Activated B cell treated with CpG ODN at 0.5 μM for 24 hours (primary cell): ENCODE results near the gene JPH3. TPM values are rescaled to one million over a fixed set of nuclear protein-coding genes. Genes with fewer than 3 reads are reported as not detected.

Experiments used
- ATAC-seq: fragments of 200-7000 bp; cut with Tn5 transposase; one replicate; pipeline ENCODE4 v1.10.0; 2021; ENCODE audit warnings: low read depth, mild to moderate bottlenecking, moderate library complexity
- CTCF ChIA-PET: fragments of 350-600 bp; sonication (Branson Sonifier 250); formaldehyde crosslinking; loops from one replicate; lab custom pipeline; 2021; ENCODE audit warnings: antibody characterized with exemption; lab: Charles Lee
- POLR2A ChIA-PET: fragments of 350-600 bp; sonication (Branson Sonifier 250); formaldehyde crosslinking; loops from one replicate; lab custom pipeline; 2021; ENCODE audit warnings: antibody characterized with exemption; lab: Charles Lee
- DNase-seq: peaks from one replicate; pipeline ENCODE4 v3.0.0; 2022
- H3K27ac Mint-ChIP-seq: one replicate; pipeline ENCODE4 v1.8.0; 2020; ENCODE audit warnings: mixed read lengths
- H3K27me3 Mint-ChIP-seq: one replicate; pipeline ENCODE4 v1.8.0; 2021; ENCODE audit warnings: mixed read lengths
- H3K36me3 Mint-ChIP-seq: one replicate; pipeline ENCODE4 v1.8.0; 2021; ENCODE audit warnings: low read depth, mixed read lengths
- H3K4me1 Mint-ChIP-seq: one replicate; pipeline ENCODE4 v1.8.0; 2021; ENCODE audit warnings: mixed read lengths
- H3K4me3 Mint-ChIP-seq: one replicate; pipeline ENCODE4 v1.8.0; 2020; ENCODE audit warnings: mild to moderate bottlenecking, mixed read lengths
- H3K9me3 Mint-ChIP-seq: one replicate; pipeline ENCODE4 v1.8.0; 2020; ENCODE audit warnings: mixed read lengths
- CTCF ChIP-seq: fragments of 200-600 bp; IDR thresholded peaks from one replicate; pipeline ENCODE4 v1.8.0; 2022; ENCODE audit warnings: antibody characterized with exemption, mild to moderate bottlenecking
- intact Hi-C: fragments of 100-400 bp; cut with micrococcal nuclease; formaldehyde crosslinking; loops from one replicate; pipeline ENCODE4 v1.15.1; 2024
- total RNA-seq: library from RNA; stranded (reverse); gene quantifications from 2 replicates; pipeline ENCODE4 v1.2.3, GENCODE V29; 2022

JPH3 gene
- total RNA-seq, 1 donor from 2014 or later = not detected

GRCh38 chr16:87703835-87704375 lies 101.6 kb downstream of the JPH3 start:
- no peak for ATAC-seq
- peaks cover 48% of the 10 kb centered on the region for H3K4me1 Mint-ChIP-seq
- peaks cover 30% of the 10 kb centered on the region for H3K36me3 Mint-ChIP-seq
- no peaks in the 10 kb centered on the region for H3K27me3 Mint-ChIP-seq
- no peaks in the 10 kb centered on the region for H3K9me3 Mint-ChIP-seq
- no peak for DNase-seq
- ChIA-PET POLR2A (no interaction called here), CTCF (no interaction called here)
- no peak for TF ChIP-seq CTCF
- H3K27ac Mint-ChIP-seq = no peak overlapping the region
- no peak overlapping the region for H3K4me3 Mint-ChIP-seq
- intact Hi-C loops = loop anchor here (5.0 to 10.0 kb wide), 4 partner anchors 63 to 1142 kb away; partner anchors contain the start of genes KLHDC4, SLC7A5 and ZCCHC14

DNA sequence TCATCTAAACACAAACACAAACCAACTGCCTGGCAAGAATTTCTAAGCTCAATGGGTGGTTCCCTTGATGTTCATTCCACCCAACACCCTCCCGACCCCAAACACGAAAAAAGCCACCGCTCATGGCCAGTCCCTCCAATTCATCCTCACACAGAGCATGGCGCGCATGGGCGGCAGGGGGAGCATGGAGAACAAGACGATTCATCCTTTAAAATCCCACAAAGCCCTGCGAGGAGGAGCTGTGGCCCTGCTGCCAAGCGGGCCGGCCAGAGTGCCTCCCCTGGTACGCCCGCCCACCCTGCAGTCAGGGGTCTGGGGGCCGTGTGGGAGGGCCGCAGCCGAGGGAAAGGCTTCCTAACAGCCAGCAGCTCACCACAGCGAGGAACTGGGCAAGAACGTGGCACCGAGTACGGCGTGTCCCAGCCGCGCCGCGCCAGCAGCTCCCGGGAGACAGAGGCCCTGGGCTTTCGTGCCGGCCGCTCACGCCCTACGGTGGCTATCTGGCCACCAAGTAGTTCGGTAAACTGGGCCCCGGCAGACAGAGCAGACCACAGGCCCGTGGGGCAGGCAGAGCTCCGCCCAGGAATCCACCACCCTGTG lies 102.5 kb downstream of the JPH3 start:
- ChIA-PET CTCF (no interaction called here), POLR2A (interaction anchor here (0.7 kb wide), 1 partner anchor 1069 kb away, joined by 4 read pairs; no protein-coding TSS in a partner anchor)
- no peak overlapping the region for H3K4me3 Mint-ChIP-seq
- intact Hi-C loops = loop anchor here (5.0 to 10.0 kb wide), 4 partner anchors 62 to 1143 kb away; partner anchors contain the start of genes KLHDC4, SLC7A5 and ZCCHC14
- peaks cover 36% of the 10 kb centered on the region for H3K36me3 Mint-ChIP-seq
- no peaks in the 10 kb centered on the region for H3K27me3 Mint-ChIP-seq
- TF ChIP-seq CTCF = no peak
- ATAC-seq = no peak
- no peaks in the 10 kb centered on the region for H3K9me3 Mint-ChIP-seq
- DNase-seq = no peak
- no peak overlapping the region for H3K27ac Mint-ChIP-seq
- peaks cover 38% of the 10 kb centered on the region for H3K4me1 Mint-ChIP-seq

- intact Hi-C loops = loop anchor here (10.0 kb wide), 1 partner anchor 211 kb away; the partner anchor contains the start of gene ZCCHC14
- H3K4me1 Mint-ChIP-seq = peaks cover 33% of the 10 kb centered on the region
- no peaks in the 10 kb centered on the region for H3K27me3 Mint-ChIP-seq
- H3K9me3 Mint-ChIP-seq = no peaks in the 10 kb centered on the region
- CTCF ChIA-PET = interaction anchor here (1.3 kb wide), 1 partner anchor 312 kb away, joined by 3 read pairs; no protein-coding TSS in a partner anchor
- DNase-seq = no peak
- no peak for ATAC-seq
- no peak overlapping the region for H3K27ac Mint-ChIP-seq
- no peak for TF ChIP-seq CTCF
- peaks cover 46% of the 10 kb centered on the region for H3K36me3 Mint-ChIP-seq
- POLR2A ChIA-PET = interaction anchor here (0.5 to 0.7 kb wide), 2 partner anchors 178 to 1070 kb away, joined by 4 read pairs; no protein-coding TSS in a partner anchor
- no peak overlapping the region for H3K4me3 Mint-ChIP-seq
Observed at GRCh38 chr16:87705771-87706277, 103.5 kb downstream of the JPH3 start.

DNA sequence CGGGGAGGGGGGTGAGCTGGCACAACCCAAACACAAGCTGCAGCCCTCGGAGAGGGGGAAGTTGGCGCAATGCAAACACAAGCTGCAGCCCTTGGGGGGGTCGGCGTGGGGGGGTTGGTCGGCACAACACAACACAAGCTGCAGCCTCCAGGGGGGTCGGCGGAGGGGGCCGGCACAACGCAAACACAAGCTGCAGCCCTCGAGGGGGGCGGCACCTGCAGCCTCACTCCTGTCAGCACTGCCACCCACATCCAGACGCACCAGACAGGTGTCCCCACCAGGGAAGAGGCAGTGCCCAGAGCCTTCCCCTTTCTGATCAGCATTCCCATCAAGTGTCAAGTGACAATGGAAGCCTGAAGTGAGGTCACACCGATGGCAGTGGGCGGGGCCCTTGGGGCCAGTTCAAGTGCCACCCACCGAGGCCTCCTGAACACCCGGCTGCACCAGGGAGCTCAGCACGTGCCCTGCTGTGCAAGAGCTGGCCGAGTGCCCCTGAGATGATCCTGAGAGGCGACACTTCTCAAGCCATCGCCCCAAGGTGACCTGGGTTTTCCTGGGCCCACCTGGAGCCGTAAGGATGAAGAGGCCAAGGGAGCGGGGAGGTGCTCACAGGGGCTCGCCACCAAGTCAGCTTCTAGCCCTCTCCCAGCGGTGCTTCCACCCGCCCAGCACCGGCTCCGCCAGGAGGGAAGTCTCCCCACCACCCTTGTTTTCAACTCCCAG lies 104.1 kb downstream of the JPH3 start:
- peaks cover 50% of the 10 kb centered on the region for H3K36me3 Mint-ChIP-seq
- no peak overlapping the region for H3K27ac Mint-ChIP-seq
- DNase-seq (no peak), ATAC-seq (no peak)
- ChIA-PET POLR2A (no interaction called here), CTCF (interaction anchor here (1.3 kb wide), 1 partner anchor 312 kb away, joined by 3 read pairs; no protein-coding TSS in a partner anchor)
- peaks cover 27% of the 10 kb centered on the region for H3K4me1 Mint-ChIP-seq
- no peaks in the 10 kb centered on the region for H3K27me3 Mint-ChIP-seq
- intact Hi-C loops = loop anchor here (10.0 kb wide), 1 partner anchor 212 kb away; the partner anchor contains the start of gene ZCCHC14
- H3K9me3 Mint-ChIP-seq = no peaks in the 10 kb centered on the region
- H3K4me3 Mint-ChIP-seq = no peak overlapping the region
- no peak for TF ChIP-seq CTCF
